Motor neuron (in vitro differentiated cells): ENCODE measurements around the gene FAM107B. TPM values are rescaled to one million over a fixed set of nuclear protein-coding genes. Genes with fewer than 3 reads are reported as not detected.

Experiments used
- ATAC-seq, 8 experiments: fragments of 200-7000 bp; cut with Tn5 transposase; replicated peaks in 6 of 8; 2 replicates each; pipeline ENCODE4 v1.8.0; 2021; ENCODE audit warnings: mild to moderate bottlenecking in 8 of 8, moderate library complexity in 8 of 8
- H3K27ac ChIP-seq, 2 donors: fragments of 250-450 bp; sonication (Bioruptor Pico); 2 replicates each; pipeline ENCODE4 v1.9.0; 2021; ENCODE audit warnings: antibody characterized with exemption in 2 of 2, mild to moderate bottlenecking in 2 of 2, moderate library complexity in 1 of 2
- H3K4me1 ChIP-seq, 2 donors: fragments of 250-450 bp; sonication (Bioruptor Pico); replicated peaks in 1 of 2; 2 replicates each; pipeline ENCODE4 v1.6.1; 2021; ENCODE audit warnings: antibody characterized with exemption in 2 of 2, mild to moderate bottlenecking in 2 of 2, moderate library complexity in 1 of 2
- H3K4me3 ChIP-seq, 5 donors: fragments of 250-450 bp; sonication (Bioruptor Pico); 2 replicates each; pipeline ENCODE4 v1.9.0; 2021; ENCODE audit warnings: antibody characterized with exemption in 5 of 5, mild to moderate bottlenecking in 5 of 5, moderate library complexity in 4 of 5
- WGBS, 10 experiments: fragments of 450-650 bp; shearing (Covaris generic); methylation state at CpG; one replicate each; pipeline ENCODE4 v1.0.0; 2022; 5-methylcytosine and 5-hydroxymethylcytosine counted together
- in situ Hi-C, 9 experiments: fragments of 400-800 bp; cut with MboI; loops; one replicate each; pipeline ENCODE4 v1.15.0; 2021; ENCODE audit warnings: low sequenced_read_pairs in 9 of 9, low pct_unique_long_range_greater_than_20kb in 2 of 9; ENCODE audit not compliant: unreplicated experiment in 9 of 9
- total RNA-seq, 8 experiments: library from RNA; unstranded; fragments of 300-600 nt; gene quantifications; 2 replicates each; pipeline versions ENCODE4 v1.2.3 to v1.2.4, GENCODE V29; 2022

The FAM107B gene
- total RNA-seq, 8 experiments from 2014 or later, result 2.0 to 60.4 (median 25.4) TPM

DNA sequence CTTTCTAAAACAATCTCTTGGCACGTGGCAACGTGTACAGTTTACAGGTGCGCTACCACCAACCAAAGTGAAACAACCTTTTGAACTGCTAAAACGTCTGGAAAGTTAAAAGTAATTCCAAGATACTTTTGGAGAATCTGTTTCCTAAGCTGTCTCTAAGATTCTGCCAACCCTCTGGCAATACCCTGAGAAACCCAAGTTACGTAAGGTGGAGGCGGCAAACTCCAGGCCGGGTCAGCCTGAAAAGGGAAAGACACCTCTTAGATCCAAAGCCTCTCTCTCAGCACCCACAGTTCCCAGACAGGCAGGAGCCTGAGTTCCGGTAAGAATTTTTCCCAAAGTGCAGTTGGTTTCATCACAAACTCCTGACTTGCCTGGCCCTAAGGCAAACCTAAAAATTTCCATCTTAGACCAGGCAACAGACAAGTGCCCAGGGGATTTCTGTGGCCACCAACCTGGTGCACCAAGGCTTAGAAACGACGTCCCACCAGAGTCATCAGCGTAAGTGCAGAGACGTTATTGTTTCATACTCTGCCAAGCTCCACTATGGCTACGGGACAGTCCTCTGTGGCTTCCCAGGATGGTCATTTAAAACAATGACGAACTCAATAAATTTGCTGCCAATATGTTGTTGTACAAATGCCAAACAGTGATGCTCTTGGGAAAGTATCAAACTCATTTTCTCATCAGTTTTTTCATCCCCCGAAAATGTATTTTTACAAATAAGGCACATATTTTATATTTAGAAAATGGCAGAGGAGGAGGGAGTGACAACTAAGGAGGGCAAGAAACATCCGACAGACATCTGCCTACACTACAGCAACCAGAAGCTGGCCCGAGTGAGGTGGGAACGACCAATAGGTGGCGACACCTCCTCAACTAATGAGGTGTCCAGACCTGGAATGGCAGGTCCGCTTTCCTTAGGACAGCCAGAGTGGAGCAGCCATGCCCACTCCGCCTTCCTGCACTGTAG is 238.2 kb downstream of the FAM107B start:
- no peak overlapping the region for H3K27ac ChIP-seq
- H3K4me1 ChIP-seq, result peaks cover 4 to 12% of the 10 kb centered on the region in 2 donors
- WGBS, 10 experiments, result 43 to 100% (median 79%) methylated on average over 1 to 11 of the region's 21 CpGs; no CpG with 5 or more reads in 1 of the 10 experiments
- no peak overlapping the region for H3K4me3 ChIP-seq
- peak; percentile 67 to 95 (median 85) for ATAC-seq
- in situ Hi-C loops, result loop anchor here in 3 of 9 experiments (10.0 to 25.0 kb wide), 3 partner anchors 276 to 301 kb away; partner anchors contain the start of genes CDNF (in 1 of the 3), HSPA14 (in 1 of the 3) and MSANTD7 (in 1 of the 3)

DNA sequence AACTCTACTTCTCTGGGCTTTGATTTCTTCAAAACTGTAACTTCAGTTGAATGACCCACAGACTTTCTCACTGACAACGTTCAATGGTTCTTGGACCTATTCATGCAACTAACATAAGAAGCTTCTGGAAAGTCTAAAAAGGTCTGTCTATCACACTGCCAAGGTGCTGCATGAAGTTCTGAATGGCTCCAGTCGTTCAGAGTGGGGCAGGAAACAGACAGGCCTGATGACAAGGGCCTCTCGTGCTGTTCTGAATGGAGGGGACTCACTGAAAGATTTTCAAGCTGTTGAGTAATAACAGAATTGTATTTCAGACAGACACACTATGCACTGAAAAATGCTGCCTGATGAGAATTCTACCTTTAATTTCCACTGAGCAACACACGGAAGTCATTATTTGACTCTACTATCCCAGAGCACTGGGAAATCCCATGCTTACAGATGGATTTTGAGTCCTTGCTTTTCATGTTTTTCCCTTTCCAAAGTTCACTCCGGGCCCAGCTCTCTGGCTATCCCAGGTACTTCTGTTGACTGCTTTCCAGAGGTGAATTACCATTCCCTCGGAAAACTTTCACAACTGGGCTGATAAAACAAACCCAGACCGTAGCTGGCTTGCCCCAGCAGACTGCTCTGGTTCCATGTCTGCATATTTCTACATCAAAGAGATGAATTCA is 239.1 kb downstream of the FAM107B start:
- Histone ChIP-seq H3K27ac (no peak overlapping the region), H3K4me3 (no peak overlapping the region), H3K4me1 (peaks cover 4 to 12% of the 10 kb centered on the region in 2 donors)
- WGBS, 10 experiments, result 47 to 100% (median 80%) methylated on average over 1 to 7 of the region's 7 CpGs; no CpG with 5 or more reads in 1 of the 10 experiments
- in situ Hi-C loops, result loop anchor here in 3 of 9 experiments (10.0 to 25.0 kb wide), 3 partner anchors 277 to 302 kb away; partner anchors contain the start of genes CDNF (in 1 of the 3), HSPA14 (in 1 of the 3) and MSANTD7 (in 1 of the 3)
- ATAC-seq, result no peak

DNA sequence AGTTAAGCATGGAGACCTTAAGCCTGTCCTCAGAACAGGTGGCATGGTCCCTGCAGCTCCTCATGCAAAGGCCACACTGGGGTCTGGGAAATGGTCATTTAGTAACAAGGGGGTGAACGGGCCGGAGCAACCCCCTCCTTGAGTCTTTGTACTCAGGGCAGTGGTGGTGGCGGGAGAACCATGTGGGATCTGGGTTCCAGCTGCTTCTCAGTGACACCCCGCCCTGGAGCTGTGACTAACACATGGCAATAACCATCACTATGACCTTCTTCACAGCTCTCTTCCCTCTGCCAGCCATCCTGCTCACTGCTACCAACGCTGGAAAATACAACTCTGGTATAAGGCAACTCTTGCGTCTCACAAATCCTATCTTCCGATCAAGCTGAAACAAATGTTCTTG is 240.5 kb downstream of the FAM107B start:
- peak in 2 of 8 experiments; percentile 39 to 66 for ATAC-seq
- Histone ChIP-seq H3K4me3 (no peak overlapping the region), H3K4me1 (peaks cover 4 to 12% of the 10 kb centered on the region in 2 donors), H3K27ac (no peak overlapping the region)
- 0 to 100% (median 67%) methylated on average over 1 to 4 of the region's 7 CpGs; no CpG with 5 or more reads in 5 of the 10 experiments for WGBS, 10 experiments
- in situ Hi-C loops, result loop anchor here in 3 of 9 experiments (10.0 to 25.0 kb wide), 3 partner anchors 278 to 303 kb away; partner anchors contain the start of genes CDNF (in 1 of the 3), HSPA14 (in 1 of the 3) and MSANTD7 (in 1 of the 3)

DNA sequence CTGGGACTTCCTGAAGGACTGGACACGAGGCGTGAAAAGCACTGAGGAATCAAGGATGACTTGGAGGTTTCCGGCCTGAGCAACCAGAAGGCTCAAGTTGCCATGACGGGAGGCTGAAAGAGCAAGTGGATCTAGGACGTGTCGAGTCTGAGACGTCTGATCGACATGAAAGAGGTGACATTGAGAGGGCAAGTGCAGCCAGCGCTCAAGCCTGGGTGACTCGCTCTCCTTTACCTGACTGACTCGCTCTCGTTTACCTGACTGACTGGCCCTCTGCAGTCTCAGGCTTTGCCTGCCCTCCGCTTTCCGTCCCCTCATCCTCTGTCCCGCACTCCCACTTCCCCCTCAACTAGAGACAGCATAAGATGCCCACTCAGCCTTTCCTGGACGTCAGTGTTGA is 241.4 kb downstream of the FAM107B start:
- in situ Hi-C loops, result loop anchor here in 3 of 9 experiments (10.0 to 25.0 kb wide), 3 partner anchors 279 to 304 kb away; partner anchors contain the start of genes CDNF (in 1 of the 3), HSPA14 (in 1 of the 3) and MSANTD7 (in 1 of the 3)
- 80 to 95% (median 92%) methylated on average over 5 to 13 of the region's 16 CpGs; no CpG with 5 or more reads in 6 of the 10 experiments for WGBS, 10 experiments
- no peak overlapping the region for H3K27ac ChIP-seq
- H3K4me3 ChIP-seq, result no peak overlapping the region
- H3K4me1 ChIP-seq, result peaks cover 4 to 12% of the 10 kb centered on the region in 2 donors
- ATAC-seq, result no peak

DNA sequence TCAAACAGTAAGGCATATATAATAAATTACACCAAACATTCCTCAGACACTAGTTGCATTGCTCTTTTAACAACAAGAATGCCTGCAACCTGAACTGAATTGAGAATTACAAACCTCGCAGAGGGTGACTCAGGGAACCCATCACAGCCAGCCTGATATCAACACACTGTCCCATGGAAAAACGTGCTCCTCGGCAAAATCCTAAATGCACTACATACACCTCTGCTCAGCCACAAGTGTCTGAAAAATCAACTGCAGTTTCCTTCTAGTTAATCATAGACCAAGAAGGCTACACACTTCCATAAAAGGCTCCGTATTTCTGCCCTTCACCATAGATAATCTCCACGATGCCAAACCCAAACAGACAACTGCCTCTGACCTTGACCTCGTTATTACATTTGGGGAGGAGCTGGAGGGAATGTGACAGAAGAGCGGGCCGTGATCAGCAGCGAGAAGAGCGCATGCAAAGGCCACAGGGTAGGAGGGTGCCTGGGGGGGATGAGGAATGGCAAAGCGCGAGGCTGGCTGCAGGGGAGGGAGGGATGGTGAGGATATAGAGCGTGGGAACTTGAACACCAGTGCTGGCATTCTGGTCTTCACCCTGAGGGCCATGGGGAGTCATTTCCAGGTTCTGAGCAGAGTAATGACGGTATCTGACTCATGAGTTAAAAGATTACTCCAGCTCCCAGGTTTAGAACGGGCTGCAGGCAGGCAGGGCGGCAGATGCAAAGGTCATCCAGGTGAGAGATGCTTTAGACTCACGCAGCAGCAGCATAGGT is 242.0 kb downstream of the FAM107B start:
- no peak overlapping the region for H3K27ac ChIP-seq
- 55 to 86% (median 80%) methylated on average over 3 to 8 of the region's 17 CpGs; no CpG with 5 or more reads in 4 of the 10 experiments for WGBS, 10 experiments

DNA sequence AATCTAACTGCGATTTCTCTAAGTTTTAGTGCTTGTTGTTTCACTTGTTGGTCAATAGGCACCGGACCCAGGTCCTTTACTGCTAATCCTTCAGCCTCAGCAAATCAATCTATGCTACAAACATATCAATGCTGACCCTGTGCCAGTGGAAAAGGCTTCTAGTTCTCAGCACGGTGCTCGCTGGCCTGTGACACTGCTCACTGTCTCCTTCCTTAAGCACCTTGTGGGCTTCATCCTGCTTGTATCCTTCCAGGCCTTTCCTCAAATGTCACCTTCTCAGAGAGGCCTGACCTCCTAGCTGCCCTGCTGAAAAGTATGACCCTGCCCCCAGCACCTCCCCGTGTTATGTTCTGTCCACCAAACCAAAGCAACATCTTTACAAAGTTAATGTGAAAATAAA is 242.7 kb downstream of the FAM107B start:
- in situ Hi-C loops, result loop anchor here in 3 of 9 experiments (10.0 to 25.0 kb wide), 3 partner anchors 280 to 305 kb away; partner anchors contain the start of genes CDNF (in 1 of the 3), HSPA14 (in 1 of the 3) and MSANTD7 (in 1 of the 3)
- Histone ChIP-seq H3K4me1 (peaks cover 4 to 12% of the 10 kb centered on the region in 2 donors), H3K27ac (no peak overlapping the region), H3K4me3 (no peak overlapping the region)
- no peak for ATAC-seq
- WGBS, 10 experiments, result 44 to 100% (median 86%) methylated on average over 1 to 5 of the region's 5 CpGs

More for the DNA sequence above, 242.0 kb downstream of the FAM107B start:
- ATAC-seq, result peak in 5 of 8 experiments; percentile 28 to 85 (median 53)
- Histone ChIP-seq H3K4me1 (peaks cover 4 to 12% of the 10 kb centered on the region in 2 donors), H3K4me3 (no peak overlapping the region)
- in situ Hi-C loops, result loop anchor here in 3 of 9 experiments (10.0 to 25.0 kb wide), 3 partner anchors 280 to 305 kb away; partner anchors contain the start of genes CDNF (in 1 of the 3), HSPA14 (in 1 of the 3) and MSANTD7 (in 1 of the 3)

DNA sequence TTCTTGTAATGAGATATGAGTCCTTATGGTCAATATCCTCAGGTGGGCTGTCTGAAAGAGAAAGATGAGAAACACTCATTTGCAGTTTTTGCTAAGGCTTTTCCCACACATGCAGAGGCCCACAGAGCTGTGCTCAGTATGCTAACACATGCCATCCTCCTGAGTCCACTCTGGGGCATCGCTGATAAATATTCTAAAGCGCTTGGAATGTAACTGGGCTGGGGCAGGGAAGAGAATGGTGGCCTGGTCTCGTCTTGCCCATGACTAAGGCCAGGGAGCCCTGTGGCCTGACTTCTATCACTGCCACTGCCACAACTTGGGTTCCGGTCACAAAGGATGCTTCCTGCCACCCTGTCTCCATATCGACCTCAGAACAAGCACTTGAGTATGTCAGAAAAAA is 244.2 kb downstream of the FAM107B start:
- H3K4me1 ChIP-seq, result peaks cover 4 to 12% of the 10 kb centered on the region in 2 donors
- no peak overlapping the region for H3K4me3 ChIP-seq
- ATAC-seq, result peak in 1 of 8 experiments; percentile 30
- no peak overlapping the region for H3K27ac ChIP-seq
- in situ Hi-C loops, result loop anchor here in 3 of 9 experiments (10.0 to 25.0 kb wide), 3 partner anchors 282 to 307 kb away; partner anchors contain the start of genes CDNF (in 1 of the 3), HSPA14 (in 1 of the 3) and MSANTD7 (in 1 of the 3)
- 50 to 100% (median 65%) methylated on average over 1 to 5 of the region's 5 CpGs; no CpG with 5 or more reads in 4 of the 10 experiments for WGBS, 10 experiments

DNA sequence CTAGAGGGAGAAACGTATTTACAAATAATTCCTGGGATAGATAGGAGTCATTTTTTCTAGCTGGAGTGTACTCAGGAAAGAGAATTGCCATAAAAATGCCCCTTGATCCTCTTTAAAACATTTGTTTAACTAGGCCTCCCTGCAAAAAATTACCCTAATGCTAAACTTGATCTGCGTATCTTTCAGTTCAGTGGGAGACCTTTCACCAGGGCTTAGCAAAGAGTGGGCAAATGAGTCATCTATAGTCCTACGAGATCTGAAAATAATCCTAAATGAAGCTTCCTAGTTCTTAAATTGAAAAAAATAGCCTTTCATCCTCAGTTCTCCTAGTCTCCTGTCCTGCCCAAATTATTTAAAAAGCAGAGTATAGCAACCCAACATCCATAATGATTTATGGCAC is 245.3 kb downstream of the FAM107B start:
- 61 to 100% (median 73%) methylated on average over 1 to 3 of the region's 3 CpGs for WGBS, 10 experiments
- H3K27ac ChIP-seq, result no peak overlapping the region
- ATAC-seq, result no peak

DNA sequence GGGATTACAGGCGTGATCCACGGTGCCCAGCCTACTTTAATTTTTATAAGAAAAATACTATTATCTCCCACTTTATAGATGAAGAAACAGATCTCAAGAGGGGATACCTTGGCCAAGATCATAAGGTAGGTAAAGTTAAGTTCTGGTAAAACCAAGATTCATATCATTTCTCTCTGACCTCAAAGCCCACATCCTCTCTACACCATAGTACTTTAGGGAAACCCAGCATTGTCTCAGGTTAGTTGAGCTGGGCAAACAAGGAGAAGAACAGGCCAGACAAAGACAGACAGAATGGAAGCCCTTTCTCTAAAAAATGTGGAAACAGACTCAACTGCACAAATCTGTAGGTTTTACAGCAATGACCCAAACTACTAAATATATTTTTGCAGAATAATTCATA is 246.2 kb downstream of the FAM107B start:
- H3K27ac ChIP-seq, result no peak overlapping the region
- ATAC-seq, result no peak
- H3K4me3 ChIP-seq, result no peak overlapping the region
- 92 to 100% (median 100%) methylated on average over 1 to 2 of the region's 2 CpGs; no CpG with 5 or more reads in 3 of the 10 experiments for WGBS, 10 experiments
- in situ Hi-C loops, result loop anchor here in 2 of 9 experiments (25.0 kb wide), 2 partner anchors 284 to 309 kb away; partner anchors contain the start of genes CDNF (in 1 of the 2), HSPA14 (in 1 of the 2) and MSANTD7 (in 1 of the 2)
- peaks cover 4 to 12% of the 10 kb centered on the region in 2 donors for H3K4me1 ChIP-seq

More for the DNA sequence above, 245.3 kb downstream of the FAM107B start:
- Histone ChIP-seq H3K4me3 (no peak overlapping the region), H3K4me1 (peaks cover 4 to 12% of the 10 kb centered on the region in 2 donors)
- in situ Hi-C loops, result loop anchor here in 2 of 9 experiments (25.0 kb wide), 2 partner anchors 283 to 308 kb away; partner anchors contain the start of genes CDNF (in 1 of the 2), HSPA14 (in 1 of the 2) and MSANTD7 (in 1 of the 2)

DNA sequence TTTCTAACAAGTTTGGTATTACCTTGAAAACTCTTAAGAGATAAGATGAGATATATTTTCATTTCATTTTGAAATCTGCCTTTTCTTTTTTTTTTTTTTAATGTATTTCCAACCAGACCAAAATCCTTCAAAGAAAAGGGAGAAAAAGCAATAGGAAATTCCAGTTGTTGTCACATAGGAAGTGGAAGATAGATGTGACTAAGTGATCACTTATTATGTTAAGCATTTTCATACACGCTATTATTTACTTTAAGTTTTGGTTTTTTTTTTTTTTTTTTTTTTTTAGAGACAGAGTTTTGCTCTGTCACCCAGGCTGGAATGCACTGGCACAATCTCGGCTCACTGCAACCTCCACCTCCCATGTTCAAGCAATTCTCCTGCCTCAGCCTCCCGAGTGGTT is 246.8 kb downstream of the FAM107B start:
- Histone ChIP-seq H3K4me1 (peaks cover 2 to 7% of the 10 kb centered on the region in 2 donors), H3K4me3 (no peak overlapping the region), H3K27ac (no peak overlapping the region)
- 86 to 100% (median 100%) methylated on average over 1 to 3 of the region's 3 CpGs for WGBS, 10 experiments
- in situ Hi-C loops, result loop anchor here in 2 of 9 experiments (25.0 kb wide), 2 partner anchors 284 to 309 kb away; partner anchors contain the start of genes CDNF (in 1 of the 2), HSPA14 (in 1 of the 2) and MSANTD7 (in 1 of the 2)
- ATAC-seq, result no peak
